GM12878 (cell line): ENCODE data around the gene AP3D1. TPM values are rescaled to one million over a fixed set of nuclear protein-coding genes. Genes with fewer than 3 reads are reported as not detected.

Source experiments
- ATAC-seq: fragments of 200-7000 bp; cut with Tn5 transposase; 3 replicates; pipeline ENCODE4 v1.9.1; 2020; ENCODE audit warnings: mild to moderate bottlenecking, moderate library complexity
- BruUV-seq: library from RNA; stranded (reverse); fragments of 400-500 nt; replicated peaks from 2 replicates; lab custom pipeline; 2021; lab: Mats Ljungman, UMichigan
- CTCF ChIA-PET: fragments of 300-600 bp; sonication (Branson Sonifier 250); formaldehyde crosslinking; extraction: SDS; loops from one replicate; lab custom pipeline; 2021; ENCODE audit warnings: inconsistent platforms; lab: Yijun Ruan, JAX
- POLR2A ChIA-PET: fragments of 350-600 bp; formaldehyde crosslinking; extraction: SDS; loops from one replicate; lab custom pipeline; 2021; ENCODE audit warnings: inconsistent platforms; lab: Charles Lee
- RAD21 ChIA-PET: fragments of 300-600 bp; sonication (Branson Sonifier 250); formaldehyde crosslinking; loops from one replicate; lab custom pipeline; 2023; ENCODE audit warnings: antibody characterized with exemption; ENCODE audit not compliant: unreplicated experiment; lab: Charles Lee
- SMC1A ChIA-PET: fragments of 300-600 bp; sonication (Branson Sonifier 250); formaldehyde crosslinking; loops from one replicate; lab custom pipeline; 2023; ENCODE audit not compliant: unreplicated experiment, uncharacterized antibody; lab: Charles Lee
- DNase-seq: peaks from one replicate; pipeline ENCODE4 v3.0.0-alpha.2; 2011; ENCODE audit warnings: low read depth, low spot score
- FAIRE-seq: peaks from 3 replicates; lab custom pipeline; 2011; peaks lifted over from hg19 to GRCh38; lab: Jason Lieb, UNC
- H2AFZ ChIP-seq: 2 replicates; pipeline ENCODE4 v1.6.0; 2011; ENCODE audit warnings: low read depth, low read length, control low read depth; ENCODE audit not compliant: control insufficient read depth
- H3K27ac ChIP-seq: 2 replicates; pipeline ENCODE4 v1.5.1; 2011; ENCODE audit warnings: control low read depth; ENCODE audit not compliant: control insufficient read depth, insufficient read depth
- H3K27me3 ChIP-seq, 2 experiments: replicated peaks in 1 of 2; 2 replicates each; pipeline versions ENCODE4 v1.6.0 to v1.6.1; 2011; ENCODE audit warnings: low read length in 1 of 2; ENCODE audit not compliant: control insufficient read depth in 2 of 2, insufficient read depth in 2 of 2
- H3K36me3 ChIP-seq, 2 experiments: 2 replicates each; pipeline ENCODE4 v1.5.1; 2011; ENCODE audit warnings: low read length in 1 of 2; ENCODE audit not compliant: control insufficient read depth in 2 of 2, insufficient read depth in 2 of 2
- H3K4me1 ChIP-seq: 2 replicates; pipeline ENCODE4 v1.6.1; 2011; ENCODE audit warnings: mild to moderate bottlenecking, low read length, moderate library complexity, mixed read lengths; ENCODE audit not compliant: control insufficient read depth, insufficient read depth
- H3K4me2 ChIP-seq: 2 replicates; pipeline ENCODE4 v1.6.0; 2011; ENCODE audit warnings: control low read depth; ENCODE audit not compliant: control insufficient read depth, insufficient read depth
- H3K4me3 ChIP-seq: fragments of 200-600 bp; sonication (generic); 2 replicates; pipeline ENCODE4 v1.5.1; 2016
- H3K79me2 ChIP-seq: 2 replicates; pipeline ENCODE4 v1.6.0; 2011; ENCODE audit warnings: low read length; ENCODE audit not compliant: control insufficient read depth, insufficient read depth
- H3K9ac ChIP-seq: 2 replicates; pipeline ENCODE4 v1.8.0; 2011; ENCODE audit warnings: low read length, control low read depth, mixed read lengths; ENCODE audit not compliant: control insufficient read depth, insufficient read depth
- H3K9me3 ChIP-seq: replicated peaks from 3 replicates; pipeline ENCODE4 v1.5.1; 2011; ENCODE audit warnings: mild to moderate bottlenecking, low read length; ENCODE audit not compliant: control insufficient read depth, insufficient read depth
- H4K20me1 ChIP-seq: 2 replicates; pipeline ENCODE4 v1.6.0; 2011; ENCODE audit not compliant: control insufficient read depth, insufficient read depth
- RAD21 ChIP-seq: IDR thresholded peaks from 2 replicates; pipeline ENCODE4 v1.6.1; 2011; ENCODE audit warnings: mild to moderate bottlenecking, low read depth, low read length, moderate library complexity; ENCODE audit not compliant: insufficient read depth
- ZSCAN29 ChIP-seq: fragments of 450-650 bp; IDR thresholded peaks from 2 replicates; pipeline ENCODE4 v1.6.1; 2017; ENCODE audit warnings: mild to moderate bottlenecking, moderate library complexity
- WGBS: methylation state at CpG from one replicate; pipeline ENCODE4 v1.1.6; 2016; ENCODE audit warnings: low lambda C conversion rate; ENCODE audit not compliant: insufficient replicate concordance, insufficient coverage; ENCODE audit errors: missing lambda C conversion rate; 5-methylcytosine and 5-hydroxymethylcytosine counted together
- in situ Hi-C: fragments of 300-500 bp; cut with MboI; formaldehyde crosslinking; loops from 9 replicates; pipeline ENCODE4 v1.14.3; 2018; ENCODE audit warnings: mixed read lengths
- intact Hi-C: fragments of 100-400 bp; cut with micrococcal nuclease; formaldehyde crosslinking; loops from one replicate; pipeline ENCODE4 v1.14.2; 2022; ENCODE audit not compliant: unreplicated experiment
- polyA plus RNA-seq, 11 experiments: library from polyadenylated mRNA; depleted of rRNA in 4 of 11; unstranded in 6 of 11; stranded (reverse) in 5 of 11; fragments of >200 nt; fragmentation: Nextera tagmentation in 4 of 11; fragmentation: Illumina TruSeq in 1 of 11; extraction: Ambion mirVana in 4 of 11; extraction: Trizol in 1 of 11; gene quantifications; 1 replicate in 1 of 11; 2 replicates in 10 of 11; pipeline versions ENCODE4 v1.2.1 to v1.2.3, GENCODE V29; 2011 to 2016; ENCODE audit warnings: inconsistent platforms in 2 of 11, missing spikeins in 2 of 11, low read depth in 1 of 11
- total RNA-seq, 4 experiments: library from RNA; depleted of rRNA in 3 of 4; stranded (reverse); fragments of >200 nt in 3 of 4; fragmentation: Illumina TruSeq in 1 of 4; extraction: Trizol in 1 of 4; gene quantifications; 2 replicates each; pipeline versions ENCODE4 v1.2.1 to v1.2.3, GENCODE V29; 2013 to 2021
- TF ChIP-seq, protein P1 (sequence below), 3 experiments: IDR thresholded peaks in 2 of 3; conservative IDR thresholded peaks in 1 of 3; 2 replicates each; pipeline ENCODE4 v1.5.1; 2011; ENCODE audit warnings: low read depth in 3 of 3, low read length in 3 of 3, mild to moderate bottlenecking in 3 of 3, control low read depth in 2 of 3, moderate library complexity in 2 of 3, inconsistent platforms in 1 of 3, mixed read lengths in 1 of 3; ENCODE audit not compliant: control insufficient read depth in 2 of 3, insufficient read depth in 1 of 3; ENCODE audit errors: extremely low read depth in 1 of 3

The AP3D1 gene
- total and polyA plus RNA-seq, 10 of the 15 experiments (the other 5 are each of a cell fraction or from before 2014, with no cell fraction given) = 1.5 to 108 (median 59.1) TPM

DNA sequence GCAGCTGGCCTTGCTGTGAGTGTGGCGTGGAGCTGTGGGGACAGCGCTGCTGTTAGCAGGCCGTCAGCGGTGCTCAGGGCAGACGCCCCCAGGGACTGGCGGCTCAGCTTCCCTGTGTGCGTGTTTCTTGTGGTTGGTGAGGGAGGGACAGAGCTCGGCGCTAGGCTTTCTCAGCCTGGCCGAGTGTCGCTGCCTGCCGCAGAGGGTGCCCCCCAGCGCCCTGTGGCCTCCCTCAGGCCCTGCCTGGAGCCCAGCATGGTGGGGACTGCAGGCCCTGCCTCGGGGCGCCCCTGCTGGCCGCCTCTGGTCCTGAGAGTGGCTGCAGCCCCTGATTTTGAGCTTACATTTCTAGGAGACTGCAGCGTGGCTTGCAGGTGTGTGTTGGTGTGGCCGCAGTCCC lies 47.8 kb upstream of the AP3D1 start:
- H3K79me2 ChIP-seq = peaks cover 3% of the 10 kb centered on the region; the same call in 1 of the 2 replicates
- no peak overlapping the region for H3K4me3 ChIP-seq
- H3K4me2 ChIP-seq = no peak overlapping the region
- FAIRE-seq = no peak
- H3K27ac ChIP-seq = no peak overlapping the region
- H3K27me3 ChIP-seq = no peaks in the 10 kb centered on the region
- ChIA-PET RAD21 (interaction anchor here (1.0 to 1.2 kb wide), 3 partner anchors 27 to 44 kb away, joined by 3 to 5 read pairs (median 3); no protein-coding TSS in a partner anchor), SMC1A (interaction anchor here (0.8 to 1.2 kb wide), 7 partner anchors 16 to 44 kb away, joined by 3 to 4 read pairs (median 3); partner anchors contain the start of gene DOT1L), POLR2A (no interaction called here), CTCF (interaction anchor here (0.6 to 1.6 kb wide), 5 partner anchors 25 to 47 kb away, joined by 3 to 18 read pairs (median 4); no protein-coding TSS in a partner anchor)
- intact Hi-C loops (no loop called here), in situ Hi-C loops (no loop called here)
- ATAC-seq = peak; percentile 88
- no TSS peak for BruUV-seq
- TF ChIP-seq ZSCAN29 = no peak
- TF ChIP-seq, protein P1, sequence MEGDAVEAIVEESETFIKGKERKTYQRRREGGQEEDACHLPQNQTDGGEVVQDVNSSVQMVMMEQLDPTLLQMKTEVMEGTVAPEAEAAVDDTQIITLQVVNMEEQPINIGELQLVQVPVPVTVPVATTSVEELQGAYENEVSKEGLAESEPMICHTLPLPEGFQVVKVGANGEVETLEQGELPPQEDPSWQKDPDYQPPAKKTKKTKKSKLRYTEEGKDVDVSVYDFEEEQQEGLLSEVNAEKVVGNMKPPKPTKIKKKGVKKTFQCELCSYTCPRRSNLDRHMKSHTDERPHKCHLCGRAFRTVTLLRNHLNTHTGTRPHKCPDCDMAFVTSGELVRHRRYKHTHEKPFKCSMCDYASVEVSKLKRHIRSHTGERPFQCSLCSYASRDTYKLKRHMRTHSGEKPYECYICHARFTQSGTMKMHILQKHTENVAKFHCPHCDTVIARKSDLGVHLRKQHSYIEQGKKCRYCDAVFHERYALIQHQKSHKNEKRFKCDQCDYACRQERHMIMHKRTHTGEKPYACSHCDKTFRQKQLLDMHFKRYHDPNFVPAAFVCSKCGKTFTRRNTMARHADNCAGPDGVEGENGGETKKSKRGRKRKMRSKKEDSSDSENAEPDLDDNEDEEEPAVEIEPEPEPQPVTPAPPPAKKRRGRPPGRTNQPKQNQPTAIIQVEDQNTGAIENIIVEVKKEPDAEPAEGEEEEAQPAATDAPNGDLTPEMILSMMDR (IDR thresholded peaks at IDR 0.05 in 2 of 3, conservative IDR thresholded peaks at IDR 0.05 in 1 of 3; ENCODE audit: control insufficient read depth in 2 of 3, extremely low read depth in 1 of 3, insufficient read depth in 1 of 3, low read depth in 3 of 3, low read length in 3 of 3) = peak; percentile 29 to 59 (median 35); a peak in 5 of 6 replicates
- peak; percentile 29; the same call in 1 of the 2 replicates for TF ChIP-seq RAD21
- no peak overlapping the region for H3K9ac ChIP-seq
- H3K4me1 ChIP-seq = no peaks in the 10 kb centered on the region
- no peak for DNase-seq
- H3K36me3 ChIP-seq = peaks cover 6 to 60% of the 10 kb centered on the region in 2 experiments; a peak in 3 of 4 replicates
- WGBS = 89% methylated on average over 16 of the region's 18 CpGs
- no peaks in the 10 kb centered on the region for H3K9me3 ChIP-seq
- 0 out of 2 replicates have a peak, but pooled peaks cover 2% of the 10 kb centered on the region for H4K20me1 ChIP-seq
- H2AFZ ChIP-seq = no peak overlapping the region
